K562 (cell line): Measurements from ENCODE around the gene ZNRF2. TPM values are rescaled to one million over a fixed set of nuclear protein-coding genes. Genes with fewer than 3 reads are reported as not detected.

ENCODE experiments used
- ASH1L ChIP-seq: fragments of 450-650 bp; IDR thresholded peaks from 2 replicates; pipeline ENCODE4 v1.6.1; 2018; ENCODE audit warnings: borderline replicate concordance, mild to moderate bottlenecking, low read depth; ENCODE audit not compliant: partially characterized antibody
- CBX1 ChIP-seq: sonication (generic); IDR thresholded peaks from 2 replicates; pipeline ENCODE4 v1.6.1; 2016; ENCODE audit warnings: antibody characterized with exemption, low read depth, mild to moderate bottlenecking
- CSDE1 ChIP-seq, 2 experiments: fragments of 450-650 bp; IDR thresholded peaks; 2 replicates each; pipeline ENCODE4 v1.6.1; 2016; ENCODE audit warnings: mild to moderate bottlenecking in 1 of 2
- CTCF ChIP-seq, 3 experiments: IDR thresholded peaks in 2 of 3; conservative IDR thresholded peaks in 1 of 3; 2 replicates each; pipeline ENCODE4 v1.5.1; 2011 to 2012; ENCODE audit warnings: low read length in 3 of 3, mild to moderate bottlenecking in 3 of 3, control low read depth in 2 of 3, improper control_type of control experiment in 1 of 3, inconsistent platforms in 1 of 3, low read depth in 1 of 3, mixed read lengths in 1 of 3, moderate library complexity in 1 of 3; ENCODE audit not compliant: insufficient read depth in 2 of 3
- ELF1 ChIP-seq: fragments of 200-800 bp; sonication (Bioruptor generic); IDR thresholded peaks from 2 replicates; pipeline ENCODE4 v1.6.1; 2016; ENCODE audit warnings: missing genetic modification characterization, missing compliant biosample characterization
- ETS1 ChIP-seq: conservative IDR thresholded peaks from 2 replicates; pipeline ENCODE4 v1.6.1; 2011; ENCODE audit warnings: low read depth, mild to moderate bottlenecking, low read length; ENCODE audit not compliant: control insufficient read depth
- FOXM1 ChIP-seq, 2 experiments: fragments of 450-650 bp in 1 of 2; sonication (generic) in 1 of 2; formaldehyde crosslinking in 1 of 2; IDR thresholded peaks; 2 replicates each; pipeline versions ENCODE4 v1.6.1 to v1.9.0; 2017 to 2022; ENCODE audit warnings: low read depth in 2 of 2, mild to moderate bottlenecking in 2 of 2, missing genetic modification reagents in 1 of 2, moderate library complexity in 1 of 2
- KAT2B ChIP-seq: IDR thresholded peaks from one replicate; pipeline ENCODE4 v1.6.1; 2012; ENCODE audit warnings: low read depth, mild to moderate bottlenecking, control low read depth, inconsistent platforms, low read length, moderate library complexity
- KHSRP ChIP-seq: fragments of 450-650 bp; IDR thresholded peaks from 2 replicates; pipeline ENCODE4 v1.6.1; 2017
- PHB ChIP-seq: fragments of 250-450 bp; sonication (Bioruptor Pico); IDR thresholded peaks from 2 replicates; pipeline ENCODE4 v1.5.0; 2021
- POLR2A ChIP-seq: fragments of 450-650 bp; conservative IDR thresholded peaks from 2 replicates; pipeline ENCODE4 v1.6.1; 2016
- ZBTB49 ChIP-seq: sonication (generic); formaldehyde crosslinking; IDR thresholded peaks from 2 replicates; pipeline ENCODE4 v1.8.0; 2022; ENCODE audit warnings: missing genetic modification reagents, mild to moderate bottlenecking, borderline replicate concordance
- polyA plus RNA-seq, 8 experiments: library from polyadenylated mRNA; depleted of rRNA in 4 of 8; stranded (reverse) in 5 of 8; unstranded in 3 of 8; fragments of >200 nt; fragmentation: Nextera tagmentation in 2 of 8; fragmentation: Illumina TruSeq in 1 of 8; extraction: Ambion mirVana in 2 of 8; extraction: Trizol in 1 of 8; gene quantifications; 2 replicates each; pipeline versions ENCODE4 v1.2.1 to v1.2.3, GENCODE V29; 2011 to 2014; ENCODE audit warnings: inconsistent platforms in 1 of 8, missing spikeins in 1 of 8
- total RNA-seq, 7 experiments: library from RNA; depleted of rRNA in 6 of 7; stranded (reverse); fragments of >200 nt in 6 of 7; fragmentation: Illumina TruSeq in 2 of 7; extraction: Trizol in 2 of 7; gene quantifications; 2 replicates each; pipeline versions ENCODE4 v1.2.1 to v1.2.3, GENCODE V29; 2011 to 2021; ENCODE audit warnings: low replicate concordance in 1 of 7
- TF ChIP-seq, protein P1 (sequence below): fragments of 450-650 bp; IDR thresholded peaks from 2 replicates; pipeline ENCODE4 v1.6.1; 2016; ENCODE audit warnings: low read depth

The ZNRF2 gene
- total and polyA plus RNA-seq, 9 of the 15 experiments (the other 6 are each of a cell fraction or from before 2014, with no cell fraction given) = 1.1 to 13.9 (median 5.5) TPM

GRCh38 chr7:30284298-30285066 lies at the start of gene ZNRF2 (continued):
- TF ChIP-seq KHSRP = no peak
- TF ChIP-seq ZBTB49 (CRISPR knock-in tag) = no peak
- no peak for TF ChIP-seq FOXM1 (IDR thresholded peaks at IDR 0.05; ENCODE audit: low read depth)
- peak; percentile 70; the same call in 1 of the 2 replicates for TF ChIP-seq FOXM1 (CRISPR knock-in tag; IDR thresholded peaks at IDR 0.05; ENCODE audit: low read depth)
- peak; percentile 56 for TF ChIP-seq POLR2A
- no peak for TF ChIP-seq PHB
- no peak for TF ChIP-seq ASH1L
- no peak for TF ChIP-seq KAT2B
- TF ChIP-seq CBX1 = no peak; the same call in 1 of the 2 replicates
- TF ChIP-seq ELF1 = peak; percentile 14; the same call in 1 of the 2 replicates
- TF ChIP-seq CTCF (IDR thresholded peaks at IDR 0.05 in 2 of 3, conservative IDR thresholded peaks at IDR 0.05 in 1 of 3; ENCODE audit: insufficient read depth in 2 of 3, low read depth in 1 of 3, low read length in 3 of 3) = peak; percentile 53 to 92 (median 63); a peak in 5 of 6 replicates
- TF ChIP-seq ETS1 = peak; percentile 79
- TF ChIP-seq, protein P1, sequence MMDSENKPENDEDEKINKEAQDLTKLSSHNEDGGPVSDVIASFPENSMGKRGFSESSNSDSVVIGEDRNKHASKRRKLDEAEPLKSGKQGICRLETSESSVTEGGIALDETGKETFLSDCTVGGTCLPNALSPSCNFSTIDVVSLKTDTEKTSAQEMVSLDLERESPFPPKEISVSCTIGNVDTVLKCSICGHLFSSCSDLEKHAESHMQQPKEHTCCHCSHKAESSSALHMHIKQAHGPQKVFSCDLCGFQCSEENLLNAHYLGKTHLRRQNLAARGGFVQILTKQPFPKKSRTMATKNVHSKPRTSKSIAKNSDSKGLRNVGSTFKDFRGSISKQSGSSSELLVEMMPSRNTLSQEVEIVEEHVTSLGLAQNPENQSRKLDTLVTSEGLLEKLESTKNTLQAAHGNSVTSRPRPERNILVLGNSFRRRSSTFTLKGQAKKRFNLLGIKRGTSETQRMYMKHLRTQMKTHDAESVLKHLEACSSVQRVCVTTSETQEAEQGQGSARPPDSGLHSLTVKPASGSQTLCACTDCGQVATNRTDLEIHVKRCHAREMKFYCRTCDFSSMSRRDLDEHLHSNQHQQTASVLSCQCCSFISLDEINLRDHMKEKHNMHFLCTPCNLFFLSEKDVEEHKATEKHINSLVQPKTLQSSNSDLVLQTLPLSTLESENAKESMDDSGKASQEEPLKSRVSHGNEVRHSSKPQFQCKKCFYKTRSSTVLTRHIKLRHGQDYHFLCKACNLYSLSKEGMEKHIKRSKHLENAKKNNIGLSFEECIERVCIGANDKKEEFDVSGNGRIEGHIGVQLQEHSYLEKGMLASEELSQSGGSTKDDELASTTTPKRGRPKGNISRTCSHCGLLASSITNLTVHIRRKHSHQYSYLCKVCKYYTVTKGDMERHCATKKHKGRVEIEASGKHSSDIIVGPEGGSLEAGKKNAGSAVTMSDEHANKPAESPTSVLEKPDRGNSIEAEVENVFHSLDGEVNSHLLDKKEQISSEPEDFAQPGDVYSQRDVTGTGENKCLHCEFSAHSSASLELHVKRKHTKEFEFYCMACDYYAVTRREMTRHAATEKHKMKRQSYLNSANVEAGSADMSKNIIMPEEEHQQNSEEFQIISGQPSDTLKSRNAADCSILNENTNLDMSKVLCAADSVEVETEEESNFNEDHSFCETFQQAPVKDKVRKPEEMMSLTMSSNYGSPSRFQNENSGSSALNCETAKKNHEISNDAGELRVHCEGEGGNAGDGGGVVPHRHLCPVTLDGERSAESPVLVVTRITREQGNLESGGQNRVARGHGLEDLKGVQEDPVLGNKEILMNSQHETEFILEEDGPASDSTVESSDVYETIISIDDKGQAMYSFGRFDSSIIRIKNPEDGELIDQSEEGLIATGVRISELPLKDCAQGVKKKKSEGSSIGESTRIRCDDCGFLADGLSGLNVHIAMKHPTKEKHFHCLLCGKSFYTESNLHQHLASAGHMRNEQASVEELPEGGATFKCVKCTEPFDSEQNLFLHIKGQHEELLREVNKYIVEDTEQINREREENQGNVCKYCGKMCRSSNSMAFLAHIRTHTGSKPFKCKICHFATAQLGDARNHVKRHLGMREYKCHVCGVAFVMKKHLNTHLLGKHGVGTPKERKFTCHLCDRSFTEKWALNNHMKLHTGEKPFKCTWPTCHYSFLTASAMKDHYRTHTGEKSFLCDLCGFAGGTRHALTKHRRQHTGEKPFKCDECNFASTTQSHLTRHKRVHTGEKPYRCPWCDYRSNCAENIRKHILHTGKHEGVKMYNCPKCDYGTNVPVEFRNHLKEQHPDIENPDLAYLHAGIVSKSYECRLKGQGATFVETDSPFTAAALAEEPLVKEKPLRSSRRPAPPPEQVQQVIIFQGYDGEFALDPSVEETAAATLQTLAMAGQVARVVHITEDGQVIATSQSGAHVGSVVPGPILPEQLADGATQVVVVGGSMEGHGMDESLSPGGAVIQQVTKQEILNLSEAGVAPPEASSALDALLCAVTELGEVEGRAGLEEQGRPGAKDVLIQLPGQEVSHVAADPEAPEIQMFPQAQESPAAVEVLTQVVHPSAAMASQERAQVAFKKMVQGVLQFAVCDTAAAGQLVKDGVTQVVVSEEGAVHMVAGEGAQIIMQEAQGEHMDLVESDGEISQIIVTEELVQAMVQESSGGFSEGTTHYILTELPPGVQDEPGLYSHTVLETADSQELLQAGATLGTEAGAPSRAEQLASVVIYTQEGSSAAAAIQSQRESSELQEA = peak; percentile 51; the same call in 1 of the 2 replicates
- no peak for TF ChIP-seq CSDE1 (IDR thresholded peaks at IDR 0.05)
